AG09309 (cell line): ENCODE measurements around the gene BSND.

Experiments
- DNase-seq: peaks from one replicate; pipeline ENCODE4 v3.0.0-alpha.2; 2010; ENCODE audit warnings: low read depth
- H3K4me3 ChIP-seq: 2 replicates; pipeline ENCODE4 v1.5.1; 2011; ENCODE audit warnings: mild to moderate bottlenecking, low read depth, low read length, moderate library complexity; ENCODE audit not compliant: control insufficient read depth
- CTCF ChIP-seq: IDR thresholded peaks from 2 replicates; pipeline ENCODE4 v1.5.1; 2011; ENCODE audit warnings: mild to moderate bottlenecking, low read depth, low read length, inconsistent platforms; ENCODE audit not compliant: insufficient read depth, control insufficient read depth; ENCODE audit errors: missing control alignments

BSND gene

GRCh38 chr1:54979327-54979891, 19.3 kb upstream of the BSND start:
- no peak overlapping the region for H3K4me3 ChIP-seq
- TF ChIP-seq CTCF = no peak
- no peak for DNase-seq

GRCh38 chr1:54980046-54980527, 18.6 kb upstream of the BSND start:
- no peak for DNase-seq
- no peak overlapping the region for H3K4me3 ChIP-seq
- TF ChIP-seq CTCF = no peak

GRCh38 chr1:54980528-54981241, 18.0 kb upstream of the BSND start, which contains the start of gene TMEM61:
Gene TMEM61, plus strand, starts transcription at chr1:54980628. Its CDS starts 438 bp downstream, at chr1:54981066.
- H3K4me3 ChIP-seq = peak within 1 kb of the TSS; percentile 24; the same call in 1 of the 2 replicates
- no peak for TF ChIP-seq CTCF
- no peak for DNase-seq

DNA sequence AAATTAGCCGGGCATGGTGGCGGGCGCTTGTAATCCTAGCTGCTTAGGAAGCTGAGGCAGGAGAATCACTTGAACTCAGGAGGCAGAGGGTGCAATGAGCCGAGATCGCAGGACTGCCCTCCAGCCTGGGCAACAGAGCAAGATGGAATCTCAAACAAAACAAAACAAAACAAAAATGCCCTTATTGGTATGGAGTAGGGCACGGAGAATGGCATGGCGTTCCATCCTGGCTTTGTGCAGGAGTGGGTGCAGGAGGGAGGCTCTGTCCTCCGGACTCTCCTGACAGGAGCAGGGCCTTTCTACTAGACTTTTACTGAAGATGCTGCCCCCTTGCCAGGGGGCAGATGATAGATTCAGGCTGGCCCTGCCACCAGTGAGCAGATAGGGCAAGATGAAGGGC, 17.3 kb upstream of the BSND start:
- H3K4me3 ChIP-seq = no peak overlapping the region
- no peak for DNase-seq
- no peak for TF ChIP-seq CTCF

DNA sequence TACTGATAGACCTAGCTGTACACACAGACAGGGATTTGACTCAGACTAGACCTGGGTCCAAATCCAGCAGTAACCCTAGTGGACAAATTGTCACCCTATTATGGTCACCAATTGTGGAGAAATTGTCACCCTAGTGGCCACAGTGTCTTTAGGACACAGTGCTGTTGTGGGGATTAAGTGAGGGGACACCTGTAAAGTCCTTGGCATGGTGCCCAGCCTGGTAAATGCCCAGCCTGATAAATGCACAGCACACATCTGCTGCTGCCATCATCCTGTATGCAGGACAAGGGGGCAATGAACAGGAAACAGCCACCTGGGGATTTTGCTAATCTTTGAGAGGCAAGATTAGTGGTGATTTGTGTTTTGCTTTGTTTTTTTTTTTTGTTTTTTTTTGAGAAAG, 16.0 kb upstream of the BSND start:
- DNase-seq = no peak
- no peak overlapping the region for H3K4me3 ChIP-seq
- TF ChIP-seq CTCF = no peak

DNA sequence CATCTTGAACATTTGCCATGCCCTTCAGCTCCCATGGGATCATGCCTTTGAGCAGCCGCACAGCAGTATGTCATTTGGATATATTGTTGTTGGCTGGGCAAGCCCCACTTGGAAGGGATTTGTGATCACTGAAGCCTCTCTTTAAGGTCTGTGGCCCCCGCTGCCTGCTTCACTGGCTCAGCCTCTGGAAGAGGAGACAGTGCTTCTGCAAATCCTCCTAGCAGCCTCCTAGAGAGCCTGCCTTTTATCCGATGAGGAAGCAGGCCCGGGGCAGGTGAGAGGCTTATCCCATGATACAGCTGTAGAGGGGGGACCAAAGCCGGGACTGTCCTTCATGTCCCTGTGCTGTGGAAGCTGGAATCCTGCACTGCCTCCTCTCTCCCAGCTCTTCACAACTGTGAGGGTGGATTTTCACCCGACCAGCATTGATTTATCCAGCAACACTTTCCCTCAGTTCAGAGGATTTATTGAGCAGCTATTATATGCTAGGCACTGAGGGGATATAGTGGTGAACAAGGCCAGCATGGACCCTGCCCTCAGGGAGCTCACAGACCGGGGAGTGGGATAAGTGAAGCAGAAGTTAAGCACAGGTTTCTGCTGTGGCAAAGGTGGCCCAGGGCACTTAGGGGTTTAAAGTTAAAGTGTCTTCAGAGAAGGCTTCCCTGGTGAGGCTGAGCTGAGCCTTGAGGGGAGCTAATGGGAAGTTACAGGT, 14.4 kb upstream of the BSND start:
- no peak for DNase-seq
- H3K4me3 ChIP-seq = no peak overlapping the region
- TF ChIP-seq CTCF = no peak
